Thoracic aorta (tissue), 2 donors: Measurements from ENCODE around the gene KCNC4. TPM values are rescaled to one million over a fixed set of nuclear protein-coding genes. Genes with fewer than 3 reads are reported as not detected.

Experiments used
- ATAC-seq: fragments of 150-250 bp; one replicate; pipeline ENCODE4 v1.8.0; 2017; ENCODE audit warnings: low read depth; ENCODE audit not compliant: insufficient number of reproducible peaks, low FRiP score
- DNase-seq: peaks from one replicate; pipeline ENCODE4 v3.0.0-alpha.2; 2020; ENCODE audit warnings: low spot score
- H3K27ac ChIP-seq, 2 donors: fragments of 200-600 bp; sonication (generic); 1 replicate in 1 of 2; 2 replicates in 1 of 2; pipeline ENCODE4 v1.5.1; 2016; ENCODE audit warnings: mild to moderate bottlenecking in 2 of 2, moderate library complexity in 2 of 2
- H3K27me3 ChIP-seq: fragments of 200-600 bp; sonication (generic); replicated peaks from 2 replicates; pipeline ENCODE4 v1.6.0; 2016; ENCODE audit warnings: mild to moderate bottlenecking; ENCODE audit not compliant: insufficient read depth
- H3K36me3 ChIP-seq: fragments of 200-600 bp; sonication (generic); one replicate; pipeline ENCODE4 v1.5.1; 2016
- H3K4me1 ChIP-seq, 2 donors: fragments of 200-600 bp; sonication (generic); 1 replicate in 1 of 2; 2 replicates in 1 of 2; pipeline versions ENCODE4 v1.5.1 to v1.6.0; 2016; ENCODE audit warnings: low read depth in 2 of 2, mild to moderate bottlenecking in 1 of 2; ENCODE audit not compliant: control insufficient read depth in 1 of 2
- H3K4me3 ChIP-seq: fragments of 200-600 bp; sonication (generic); 2 replicates; pipeline ENCODE4 v1.5.1; 2016; ENCODE audit warnings: mild to moderate bottlenecking
- H3K9me3 ChIP-seq: fragments of 200-600 bp; sonication (generic); 2 replicates; pipeline ENCODE4 v1.5.1; 2016
- total RNA-seq, 2 donors: library from RNA; depleted of rRNA; stranded (reverse); fragments of >200 nt; gene quantifications; one replicate each; pipeline versions ENCODE4 v1.1.0 to v1.2.3, GENCODE V29; 2016
- TF ChIP-seq, protein P1 (sequence below): fragments of 200-600 bp; sonication (generic); IDR thresholded peaks from one replicate; pipeline ENCODE4 v1.5.1; 2019; ENCODE audit warnings: antibody characterized with exemption

The KCNC4 gene
- total RNA-seq, 2 donors from 2014 or later, result 12.7 to 17.6 TPM

- Histone ChIP-seq H3K27me3 (no peaks in the 10 kb centered on the region), H3K27ac (no peak overlapping the region), H3K4me1 (no peaks in the 10 kb centered on the region), H3K9me3 (no peaks in the 10 kb centered on the region), H3K4me3 (no peak overlapping the region), H3K36me3 (no peaks in the 10 kb centered on the region)
- no peak for ATAC-seq
- DNase-seq, result no peak
- TF ChIP-seq, protein P1, sequence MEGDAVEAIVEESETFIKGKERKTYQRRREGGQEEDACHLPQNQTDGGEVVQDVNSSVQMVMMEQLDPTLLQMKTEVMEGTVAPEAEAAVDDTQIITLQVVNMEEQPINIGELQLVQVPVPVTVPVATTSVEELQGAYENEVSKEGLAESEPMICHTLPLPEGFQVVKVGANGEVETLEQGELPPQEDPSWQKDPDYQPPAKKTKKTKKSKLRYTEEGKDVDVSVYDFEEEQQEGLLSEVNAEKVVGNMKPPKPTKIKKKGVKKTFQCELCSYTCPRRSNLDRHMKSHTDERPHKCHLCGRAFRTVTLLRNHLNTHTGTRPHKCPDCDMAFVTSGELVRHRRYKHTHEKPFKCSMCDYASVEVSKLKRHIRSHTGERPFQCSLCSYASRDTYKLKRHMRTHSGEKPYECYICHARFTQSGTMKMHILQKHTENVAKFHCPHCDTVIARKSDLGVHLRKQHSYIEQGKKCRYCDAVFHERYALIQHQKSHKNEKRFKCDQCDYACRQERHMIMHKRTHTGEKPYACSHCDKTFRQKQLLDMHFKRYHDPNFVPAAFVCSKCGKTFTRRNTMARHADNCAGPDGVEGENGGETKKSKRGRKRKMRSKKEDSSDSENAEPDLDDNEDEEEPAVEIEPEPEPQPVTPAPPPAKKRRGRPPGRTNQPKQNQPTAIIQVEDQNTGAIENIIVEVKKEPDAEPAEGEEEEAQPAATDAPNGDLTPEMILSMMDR, result peak; percentile 87
These were observed 7.0 kb upstream of the KCNC4 start for GRCh38 chr1:110203021-110203661.

- TF ChIP-seq, protein P1, result no peak
- Histone ChIP-seq H3K4me3 (no peak overlapping the region), H3K27me3 (no peaks in the 10 kb centered on the region), H3K4me1 (peaks cover 0 to 8% of the 10 kb centered on the region in 2 donors), H3K9me3 (no peaks in the 10 kb centered on the region), H3K36me3 (no peaks in the 10 kb centered on the region), H3K27ac (no peak overlapping the region)
- ATAC-seq (no peak), DNase-seq (no peak)
These were observed 5.0 kb upstream of the KCNC4 start for GRCh38 chr1:110205156-110205555.

DNA sequence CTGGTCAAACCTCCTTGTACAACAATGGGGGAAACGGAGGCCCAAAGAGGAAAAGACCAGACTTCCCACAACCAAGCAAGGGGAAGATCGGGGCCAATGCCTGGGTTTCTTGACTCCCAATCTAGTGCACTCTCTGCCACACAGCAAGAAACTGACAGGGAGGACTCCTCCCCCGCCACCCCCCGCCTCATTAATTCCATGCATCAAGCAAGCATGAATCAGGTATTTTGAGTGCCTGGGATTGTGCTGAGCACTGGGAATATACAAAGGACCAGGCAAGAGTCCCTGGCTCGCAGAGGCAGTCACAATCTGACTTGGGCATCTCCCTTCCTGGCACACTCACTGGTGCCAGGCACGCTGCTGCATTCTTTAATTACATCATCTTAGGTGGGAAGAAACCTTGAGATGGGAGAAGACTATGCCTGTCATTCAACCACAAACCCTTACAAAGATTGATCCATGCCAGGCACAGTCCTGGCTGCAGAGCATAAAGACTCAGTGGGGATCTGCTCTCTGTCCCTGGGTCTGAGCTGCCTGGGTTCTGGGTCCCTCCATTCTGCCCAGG is 4.4 kb upstream of the KCNC4 start:
- ATAC-seq (no peak), DNase-seq (no peak)
- Histone ChIP-seq H3K4me1 (peaks cover 0 to 8% of the 10 kb centered on the region in 2 donors), H3K9me3 (no peaks in the 10 kb centered on the region), H3K4me3 (no peak overlapping the region), H3K27me3 (no peaks in the 10 kb centered on the region), H3K27ac (no peak overlapping the region), H3K36me3 (no peaks in the 10 kb centered on the region)
- TF ChIP-seq, protein P1, result no peak

DNA sequence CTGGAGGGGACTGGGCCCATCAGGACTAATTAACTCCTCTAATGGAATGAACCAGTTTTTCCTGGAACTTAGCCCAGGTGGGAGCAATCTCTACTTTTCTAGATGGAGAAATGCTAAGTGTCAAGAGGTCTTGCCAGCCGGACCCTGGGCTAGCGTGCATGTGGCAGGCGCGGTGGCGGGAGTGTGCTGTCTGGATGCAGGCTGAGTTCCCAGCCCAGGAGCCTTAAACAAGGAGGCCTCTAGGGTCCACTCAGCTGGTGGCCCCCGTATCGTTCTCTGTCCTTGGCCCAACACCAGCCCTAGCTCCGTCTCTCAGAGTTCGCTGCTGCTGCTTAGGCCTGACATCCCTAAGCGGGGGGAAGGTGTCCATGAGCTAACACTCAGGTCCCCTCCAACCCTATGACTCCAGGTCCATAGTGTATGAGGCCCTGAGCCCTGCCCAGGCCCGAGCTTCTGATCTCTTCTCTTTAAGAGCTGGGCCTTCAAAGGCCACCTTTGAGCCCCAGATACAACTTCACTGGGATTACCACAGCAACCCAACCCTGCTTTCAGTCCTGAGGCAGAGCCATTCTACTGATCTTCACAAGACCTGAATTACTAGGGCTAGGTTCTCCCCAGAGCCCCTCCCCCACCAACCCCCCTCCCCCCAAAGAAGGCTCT is 3.7 kb upstream of the KCNC4 start:
- TF ChIP-seq, protein P1, result no peak
- Histone ChIP-seq H3K27me3 (no peaks in the 10 kb centered on the region), H3K27ac (no peak overlapping the region), H3K4me1 (peaks cover 0 to 13% of the 10 kb centered on the region in 2 donors), H3K36me3 (no peaks in the 10 kb centered on the region), H3K4me3 (no peak overlapping the region), H3K9me3 (no peaks in the 10 kb centered on the region)
- DNase-seq, result no peak
- no peak for ATAC-seq

- no peak for DNase-seq
- H3K27me3 ChIP-seq, result no peaks in the 10 kb centered on the region
- no peak overlapping the region for H3K27ac ChIP-seq
- TF ChIP-seq, protein P1, result peak; percentile 86
- no peak for ATAC-seq
- H3K9me3 ChIP-seq, result no peaks in the 10 kb centered on the region
- H3K4me3 ChIP-seq, result no peak overlapping the region
- no peaks in the 10 kb centered on the region for H3K36me3 ChIP-seq
- H3K4me1 ChIP-seq, result peaks cover 0 to 27% of the 10 kb centered on the region in 2 donors
These were observed 2.3 kb upstream of the KCNC4 start for GRCh38 chr1:110207831-110208230.
